Measurements from ENCODE around the gene RXRA. TPM values are rescaled to one million over a fixed set of nuclear protein-coding genes. Genes with fewer than 3 reads are reported as not detected.

Gene RXRA
- total and polyA plus RNA-seq, 10 of the 15 experiments (the other 5 are each of a cell fraction or from before 2014, with no cell fraction given) = 0.89 to 36.8 (median 11.1) TPM

DNA sequence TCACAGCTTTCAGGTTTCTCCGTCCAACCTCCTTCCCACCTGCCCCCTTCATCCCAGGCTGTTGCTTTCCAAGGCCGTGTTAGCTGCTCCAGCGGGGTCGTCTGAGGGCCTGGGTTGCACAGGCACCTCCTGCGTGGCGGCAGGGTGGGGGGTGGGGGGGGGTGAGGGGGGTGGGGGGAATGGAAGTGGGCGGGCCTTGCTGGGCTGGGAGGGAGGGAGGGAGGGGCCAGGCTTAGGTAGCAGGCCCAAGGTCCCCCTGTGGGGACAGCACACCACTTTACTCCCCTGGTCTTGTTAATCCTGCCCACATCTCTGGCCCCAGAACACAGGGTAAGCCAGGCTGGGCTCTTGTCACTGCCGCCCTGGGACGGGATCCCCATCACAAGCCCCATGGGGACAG lies 99.1 kb downstream of the RXRA start:
- Histone ChIP-seq H3K4me1 (ENCODE audit: control insufficient read depth, insufficient read depth, low read length) (peaks cover 8% of the 10 kb centered on the region), H3K27ac (ENCODE audit: control insufficient read depth, insufficient read depth) (no peak overlapping the region), H3K4me3 (no peak overlapping the region), H3K9me3 (replicated peaks; ENCODE audit: control insufficient read depth, insufficient read depth, low read length) (no peaks in the 10 kb centered on the region), H3K4me2 (ENCODE audit: control insufficient read depth, insufficient read depth) (no peak overlapping the region), H3K79me2 (ENCODE audit: control insufficient read depth, insufficient read depth, low read length) (no peaks in the 10 kb centered on the region), H3K27me3 (replicated peaks in 1 of 2; ENCODE audit: control insufficient read depth in 2 of 2, insufficient read depth in 2 of 2, low read length in 1 of 2) (no peaks in the 10 kb centered on the region), H3K9ac (ENCODE audit: control insufficient read depth, insufficient read depth, low read length) (no peak overlapping the region), H2AFZ (ENCODE audit: control insufficient read depth, low read depth, low read length) (no peak overlapping the region), H4K20me1 (ENCODE audit: control insufficient read depth, insufficient read depth) (no peaks in the 10 kb centered on the region), H3K36me3 (ENCODE audit: control insufficient read depth in 2 of 2, insufficient read depth in 2 of 2, low read length in 1 of 2) (peaks cover 2 to 7% of the 10 kb centered on the region in 2 experiments; a peak in 3 of 4 replicates)
- ChIA-PET RAD21 (ENCODE audit: unreplicated experiment) (no interaction called here), POLR2A (no interaction called here), SMC1A (ENCODE audit: uncharacterized antibody, unreplicated experiment) (no interaction called here), CTCF (no interaction called here)
- intact Hi-C loops (cut with micrococcal nuclease; ENCODE audit: unreplicated experiment) (no loop called here), in situ Hi-C loops (cut with MboI) (no loop called here)
- FAIRE-seq = no peak
- ATAC-seq = no peak
- no TSS peak for BruUV-seq (replicated peaks)
- no peak for DNase-seq (ENCODE audit: low read depth, low spot score)
- 81% methylated on average over 8 of the region's 9 CpGs for WGBS (ENCODE audit: insufficient coverage, insufficient replicate concordance, low lambda C conversion rate, missing lambda C conversion rate)
- no peak for TF ChIP-seq CHD4 (IDR thresholded peaks at IDR 0.05)
- TF ChIP-seq CREB1 (IDR thresholded peaks at IDR 0.05; ENCODE audit: low read depth) = no peak
- TF ChIP-seq KAT2A (conservative IDR thresholded peaks at IDR 0.05; ENCODE audit: control insufficient read depth, low read depth, low read length) = no peak
- TF ChIP-seq LARP7 (IDR thresholded peaks at IDR 0.05) = no peak
- no peak for TF ChIP-seq RELA (IDR thresholded peaks at IDR 0.05; ENCODE audit: borderline replicate concordance, partially characterized antibody)
- no peak for TF ChIP-seq SRF (IDR thresholded peaks at IDR 0.05; ENCODE audit: low read depth in 2 of 2, low read length in 2 of 2)
- TF ChIP-seq ETV6 (conservative IDR thresholded peaks at IDR 0.05 in 1 of 2, IDR thresholded peaks at IDR 0.05 in 1 of 2; ENCODE audit: borderline replicate concordance in 1 of 2, low read depth in 1 of 2) = no peak
- TF ChIP-seq, protein P1, sequence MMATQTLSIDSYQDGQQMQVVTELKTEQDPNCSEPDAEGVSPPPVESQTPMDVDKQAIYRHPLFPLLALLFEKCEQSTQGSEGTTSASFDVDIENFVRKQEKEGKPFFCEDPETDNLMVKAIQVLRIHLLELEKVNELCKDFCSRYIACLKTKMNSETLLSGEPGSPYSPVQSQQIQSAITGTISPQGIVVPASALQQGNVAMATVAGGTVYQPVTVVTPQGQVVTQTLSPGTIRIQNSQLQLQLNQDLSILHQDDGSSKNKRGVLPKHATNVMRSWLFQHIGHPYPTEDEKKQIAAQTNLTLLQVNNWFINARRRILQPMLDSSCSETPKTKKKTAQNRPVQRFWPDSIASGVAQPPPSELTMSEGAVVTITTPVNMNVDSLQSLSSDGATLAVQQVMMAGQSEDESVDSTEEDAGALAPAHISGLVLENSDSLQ (IDR thresholded peaks at IDR 0.05) = no peak
- TF ChIP-seq STAT1 (conservative IDR thresholded peaks at IDR 0.05) = no peak
- TF ChIP-seq, protein P2, sequence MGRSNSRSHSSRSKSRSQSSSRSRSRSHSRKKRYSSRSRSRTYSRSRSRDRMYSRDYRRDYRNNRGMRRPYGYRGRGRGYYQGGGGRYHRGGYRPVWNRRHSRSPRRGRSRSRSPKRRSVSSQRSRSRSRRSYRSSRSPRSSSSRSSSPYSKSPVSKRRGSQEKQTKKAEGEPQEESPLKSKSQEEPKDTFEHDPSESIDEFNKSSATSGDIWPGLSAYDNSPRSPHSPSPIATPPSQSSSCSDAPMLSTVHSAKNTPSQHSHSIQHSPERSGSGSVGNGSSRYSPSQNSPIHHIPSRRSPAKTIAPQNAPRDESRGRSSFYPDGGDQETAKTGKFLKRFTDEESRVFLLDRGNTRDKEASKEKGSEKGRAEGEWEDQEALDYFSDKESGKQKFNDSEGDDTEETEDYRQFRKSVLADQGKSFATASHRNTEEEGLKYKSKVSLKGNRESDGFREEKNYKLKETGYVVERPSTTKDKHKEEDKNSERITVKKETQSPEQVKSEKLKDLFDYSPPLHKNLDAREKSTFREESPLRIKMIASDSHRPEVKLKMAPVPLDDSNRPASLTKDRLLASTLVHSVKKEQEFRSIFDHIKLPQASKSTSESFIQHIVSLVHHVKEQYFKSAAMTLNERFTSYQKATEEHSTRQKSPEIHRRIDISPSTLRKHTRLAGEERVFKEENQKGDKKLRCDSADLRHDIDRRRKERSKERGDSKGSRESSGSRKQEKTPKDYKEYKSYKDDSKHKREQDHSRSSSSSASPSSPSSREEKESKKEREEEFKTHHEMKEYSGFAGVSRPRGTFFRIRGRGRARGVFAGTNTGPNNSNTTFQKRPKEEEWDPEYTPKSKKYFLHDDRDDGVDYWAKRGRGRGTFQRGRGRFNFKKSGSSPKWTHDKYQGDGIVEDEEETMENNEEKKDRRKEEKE (IDR thresholded peaks at IDR 0.05) = no peak
- no peak for TF ChIP-seq MTA2 (IDR thresholded peaks at IDR 0.05; ENCODE audit: low read depth)
- no peak for TF ChIP-seq POLR2AphosphoS5 (IDR thresholded peaks at IDR 0.05; ENCODE audit: low read length)
- TF ChIP-seq ATF7 (IDR thresholded peaks at IDR 0.05; ENCODE audit: low read depth) = no peak
- TF ChIP-seq NBN (IDR thresholded peaks at IDR 0.05) = no peak
- no peak for TF ChIP-seq PAX5 (IDR thresholded peaks at IDR 0.05; ENCODE audit: borderline replicate concordance, low read depth, low read length)
- TF ChIP-seq, protein P3, sequence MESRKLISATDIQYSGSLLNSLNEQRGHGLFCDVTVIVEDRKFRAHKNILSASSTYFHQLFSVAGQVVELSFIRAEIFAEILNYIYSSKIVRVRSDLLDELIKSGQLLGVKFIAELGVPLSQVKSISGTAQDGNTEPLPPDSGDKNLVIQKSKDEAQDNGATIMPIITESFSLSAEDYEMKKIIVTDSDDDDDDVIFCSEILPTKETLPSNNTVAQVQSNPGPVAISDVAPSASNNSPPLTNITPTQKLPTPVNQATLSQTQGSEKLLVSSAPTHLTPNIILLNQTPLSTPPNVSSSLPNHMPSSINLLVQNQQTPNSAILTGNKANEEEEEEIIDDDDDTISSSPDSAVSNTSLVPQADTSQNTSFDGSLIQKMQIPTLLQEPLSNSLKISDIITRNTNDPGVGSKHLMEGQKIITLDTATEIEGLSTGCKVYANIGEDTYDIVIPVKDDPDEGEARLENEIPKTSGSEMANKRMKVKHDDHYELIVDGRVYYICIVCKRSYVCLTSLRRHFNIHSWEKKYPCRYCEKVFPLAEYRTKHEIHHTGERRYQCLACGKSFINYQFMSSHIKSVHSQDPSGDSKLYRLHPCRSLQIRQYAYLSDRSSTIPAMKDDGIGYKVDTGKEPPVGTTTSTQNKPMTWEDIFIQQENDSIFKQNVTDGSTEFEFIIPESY (IDR thresholded peaks at IDR 0.05) = no peak
- no peak for TF ChIP-seq CBX3 (IDR thresholded peaks at IDR 0.05; ENCODE audit: borderline replicate concordance, low read depth)
- TF ChIP-seq, protein P4, sequence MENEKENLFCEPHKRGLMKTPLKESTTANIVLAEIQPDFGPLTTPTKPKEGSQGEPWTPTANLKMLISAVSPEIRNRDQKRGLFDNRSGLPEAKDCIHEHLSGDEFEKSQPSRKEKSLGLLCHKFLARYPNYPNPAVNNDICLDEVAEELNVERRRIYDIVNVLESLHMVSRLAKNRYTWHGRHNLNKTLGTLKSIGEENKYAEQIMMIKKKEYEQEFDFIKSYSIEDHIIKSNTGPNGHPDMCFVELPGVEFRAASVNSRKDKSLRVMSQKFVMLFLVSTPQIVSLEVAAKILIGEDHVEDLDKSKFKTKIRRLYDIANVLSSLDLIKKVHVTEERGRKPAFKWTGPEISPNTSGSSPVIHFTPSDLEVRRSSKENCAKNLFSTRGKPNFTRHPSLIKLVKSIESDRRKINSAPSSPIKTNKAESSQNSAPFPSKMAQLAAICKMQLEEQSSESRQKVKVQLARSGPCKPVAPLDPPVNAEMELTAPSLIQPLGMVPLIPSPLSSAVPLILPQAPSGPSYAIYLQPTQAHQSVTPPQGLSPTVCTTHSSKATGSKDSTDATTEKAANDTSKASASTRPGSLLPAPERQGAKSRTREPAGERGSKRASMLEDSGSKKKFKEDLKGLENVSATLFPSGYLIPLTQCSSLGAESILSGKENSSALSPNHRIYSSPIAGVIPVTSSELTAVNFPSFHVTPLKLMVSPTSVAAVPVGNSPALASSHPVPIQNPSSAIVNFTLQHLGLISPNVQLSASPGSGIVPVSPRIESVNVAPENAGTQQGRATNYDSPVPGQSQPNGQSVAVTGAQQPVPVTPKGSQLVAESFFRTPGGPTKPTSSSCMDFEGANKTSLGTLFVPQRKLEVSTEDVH (IDR thresholded peaks at IDR 0.05; ENCODE audit: low read depth, partially characterized antibody) = no peak
- TF ChIP-seq ZNF24 (IDR thresholded peaks at IDR 0.05) = no peak

Measured in GM12878 (cell line).